GM12878 (cell line): ENCODE measurements around the gene NFE2L2. TPM values are rescaled to one million over a fixed set of nuclear protein-coding genes. Genes with fewer than 3 reads are reported as not detected.
A peak's percentile ranks its signal among the peaks of the same experiment; 100 is the strongest.

Experiments used
- CEBPZ ChIP-seq: fragments of 150-350 bp; IDR thresholded peaks from 2 replicates; pipeline ENCODE4 v1.6.1; 2016; ENCODE audit warnings: low read depth, low read length
- E4F1 ChIP-seq: fragments of 450-650 bp; IDR thresholded peaks from 2 replicates; pipeline ENCODE4 v1.6.1; 2018; ENCODE audit warnings: borderline replicate concordance, mild to moderate bottlenecking; ENCODE audit not compliant: partially characterized antibody
- EED ChIP-seq: sonication (generic); IDR thresholded peaks from 2 replicates; pipeline ENCODE4 v1.6.1; 2016; ENCODE audit warnings: antibody characterized with exemption, low read depth
- EP300 ChIP-seq, 2 experiments: fragments of 150-350 bp in 1 of 2; IDR thresholded peaks; 2 replicates each; pipeline ENCODE4 v1.6.1; 2011 to 2012; ENCODE audit warnings: low read depth in 2 of 2, low read length in 2 of 2, borderline replicate concordance in 1 of 2, improper control_type of control experiment in 1 of 2, inconsistent platforms in 1 of 2; ENCODE audit not compliant: control insufficient read depth in 1 of 2
- ESRRA ChIP-seq: IDR thresholded peaks from 2 replicates; pipeline ENCODE4 v1.6.1; 2012; ENCODE audit warnings: mild to moderate bottlenecking, low read length, improper control_type of control experiment
- EZH2 ChIP-seq: IDR thresholded peaks from 2 replicates; pipeline ENCODE4 v1.6.1; 2012; ENCODE audit warnings: low read depth, mild to moderate bottlenecking, control low read depth, inconsistent platforms, low read length, borderline replicate concordance; ENCODE audit not compliant: control insufficient read depth
- FOXK2 ChIP-seq: fragments of 450-650 bp; IDR thresholded peaks from 2 replicates; pipeline ENCODE4 v1.6.1; 2017; ENCODE audit warnings: mild to moderate bottlenecking, moderate library complexity
- JUNB ChIP-seq: IDR thresholded peaks from 2 replicates; pipeline ENCODE4 v1.6.1; 2016; ENCODE audit warnings: antibody characterized with exemption, mild to moderate bottlenecking
- MEF2B ChIP-seq: fragments of 450-650 bp; IDR thresholded peaks from 2 replicates; pipeline ENCODE4 v1.6.1; 2018; ENCODE audit warnings: mild to moderate bottlenecking, moderate library complexity; ENCODE audit not compliant: partially characterized antibody, poor library complexity, severe bottlenecking
- PAX5 ChIP-seq: IDR thresholded peaks from 2 replicates; pipeline ENCODE4 v1.6.1; 2011; ENCODE audit warnings: low read depth, low read length, borderline replicate concordance
- PKNOX1 ChIP-seq: fragments of 450-650 bp; IDR thresholded peaks from 2 replicates; pipeline ENCODE4 v1.6.1; 2016; ENCODE audit warnings: mild to moderate bottlenecking
- SMAD1 ChIP-seq: fragments of 450-650 bp; IDR thresholded peaks from 2 replicates; pipeline ENCODE4 v1.6.1; 2018; ENCODE audit warnings: mild to moderate bottlenecking, low read depth; ENCODE audit not compliant: partially characterized antibody
- SMC3 ChIP-seq: IDR thresholded peaks from 2 replicates; pipeline ENCODE4 v1.6.1; 2011; ENCODE audit warnings: low read length, improper control_type of control experiment, borderline replicate concordance
- SPI1 ChIP-seq: IDR thresholded peaks from 2 replicates; pipeline ENCODE4 v1.6.1; 2011; ENCODE audit warnings: low read depth, mild to moderate bottlenecking, low read length, moderate library complexity, borderline replicate concordance; ENCODE audit not compliant: insufficient read depth
- STAT3 ChIP-seq: IDR thresholded peaks from 2 replicates; pipeline ENCODE4 v1.6.1; 2011; ENCODE audit warnings: low read depth, low read length, improper control_type of control experiment
- TBL1XR1 ChIP-seq: IDR thresholded peaks from 2 replicates; pipeline ENCODE4 v1.6.1; 2012; ENCODE audit warnings: low read depth, low read length, improper control_type of control experiment
- WRNIP1 ChIP-seq: IDR thresholded peaks from 2 replicates; pipeline ENCODE4 v1.6.1; 2011; ENCODE audit warnings: low read depth, low read length, improper control_type of control experiment, borderline replicate concordance
- ZBTB4 ChIP-seq: fragments of 450-650 bp; formaldehyde crosslinking; IDR thresholded peaks from 2 replicates; pipeline ENCODE4 v1.4.0; 2022; ENCODE audit warnings: mild to moderate bottlenecking, moderate library complexity
- ZNF217 ChIP-seq: fragments of 450-650 bp; IDR thresholded peaks from 2 replicates; pipeline ENCODE4 v1.6.1; 2017; ENCODE audit warnings: antibody characterized with exemption, mild to moderate bottlenecking
- polyA plus RNA-seq, 11 experiments: library from polyadenylated mRNA; depleted of rRNA in 4 of 11; unstranded in 6 of 11; stranded (reverse) in 5 of 11; fragments of >200 nt; fragmentation: Nextera tagmentation in 4 of 11; fragmentation: Illumina TruSeq in 1 of 11; extraction: Ambion mirVana in 4 of 11; extraction: Trizol in 1 of 11; gene quantifications; 1 replicate in 1 of 11; 2 replicates in 10 of 11; pipeline versions ENCODE4 v1.2.1 to v1.2.3, GENCODE V29; 2011 to 2016; ENCODE audit warnings: inconsistent platforms in 2 of 11, missing spikeins in 2 of 11, low read depth in 1 of 11
- total RNA-seq, 4 experiments: library from RNA; depleted of rRNA in 3 of 4; stranded (reverse); fragments of >200 nt in 3 of 4; fragmentation: Illumina TruSeq in 1 of 4; extraction: Trizol in 1 of 4; gene quantifications; 2 replicates each; pipeline versions ENCODE4 v1.2.1 to v1.2.3, GENCODE V29; 2013 to 2021

Gene NFE2L2
- total and polyA plus RNA-seq, 10 of the 15 experiments (the other 5 are each of a cell fraction or from before 2014, with no cell fraction given): 18.4 to 69.8 (median 37.1) TPM

- TF ChIP-seq ZBTB4 (CRISPR knock-in tag) (peak; percentile 87; the same call in 1 of the 2 replicates), STAT3 (no peak), SMC3 (no peak), MEF2B (peak; percentile 41), WRNIP1 (no peak), SMAD1 (peak; percentile 95), PKNOX1 (peak; percentile 91), SPI1 (no peak), ESRRA (0 out of 2 replicates have a peak, but pooled peaks have one; percentile 5), TBL1XR1 (no peak), ZNF217 (no peak), EED (0 out of 2 replicates have a peak, but pooled peaks have one; percentile 25), JUNB (no peak), FOXK2 (no peak), E4F1 (peak; percentile 44), CEBPZ (no peak), EP300 (IDR thresholded peaks at IDR 0.05; ENCODE audit: borderline replicate concordance in 1 of 2, control insufficient read depth in 1 of 2, low read depth in 2 of 2, low read length in 2 of 2) (peak in 1 of 2 experiments; percentile 43; a peak in 1 of 4 replicates), EZH2 (no peak), PAX5 (peak; percentile 55; the same call in 1 of the 2 replicates)
Observed at GRCh38 chr2:177212106-177212890, 52.2 kb downstream of the NFE2L2 start, which contains the start of gene HNRNPA3 (continued).
